Endodermal cell (in vitro differentiated cells): ENCODE data around the gene RBM6. TPM values are rescaled to one million over a fixed set of nuclear protein-coding genes. Genes with fewer than 3 reads are reported as not detected.

Source experiments
- DNase-seq: peaks from one replicate; pipeline ENCODE4 v3.0.0-alpha.2; 2017
- H3K27ac ChIP-seq: 2 replicates; pipeline ENCODE4 v1.5.1; 2013; ENCODE audit warnings: mild to moderate bottlenecking, low read depth, low read length, moderate library complexity
- H3K27me3 ChIP-seq: 2 replicates; pipeline ENCODE4 v1.6.1; 2013; ENCODE audit warnings: mild to moderate bottlenecking, low read length, moderate library complexity; ENCODE audit not compliant: insufficient read depth, control insufficient read depth, poor library complexity, severe bottlenecking
- H3K36me3 ChIP-seq: 2 replicates; pipeline ENCODE4 v1.7.0; 2013; ENCODE audit warnings: mild to moderate bottlenecking, low read length, moderate library complexity; ENCODE audit not compliant: control insufficient read depth, insufficient read depth
- H3K4me1 ChIP-seq: one replicate; pipeline ENCODE4 v1.7.0; 2013; ENCODE audit warnings: low read length; ENCODE audit not compliant: control insufficient read depth, insufficient read depth
- H3K4me3 ChIP-seq: 2 replicates; pipeline ENCODE4 v1.5.1; 2013; ENCODE audit warnings: mild to moderate bottlenecking, low read length, moderate library complexity
- H3K9ac ChIP-seq: 2 replicates; pipeline ENCODE4 v1.6.1; 2013; ENCODE audit warnings: mild to moderate bottlenecking, low read length, moderate library complexity; ENCODE audit not compliant: poor library complexity, severe bottlenecking; ENCODE audit errors: extremely low read depth
- H3K9me3 ChIP-seq: 2 replicates; pipeline ENCODE4 v1.6.1; 2013; ENCODE audit warnings: mild to moderate bottlenecking, low read length, moderate library complexity; ENCODE audit not compliant: control insufficient read depth
- H3K27ac Mint-ChIP-seq: 2 replicates; pipeline ENCODE4 v1.8.0; 2020; ENCODE audit warnings: mixed read lengths
- H3K27me3 Mint-ChIP-seq: 2 replicates; pipeline ENCODE4 v1.8.0; 2021; ENCODE audit warnings: mild to moderate bottlenecking, mixed read lengths; ENCODE audit not compliant: insufficient read depth
- H3K36me3 Mint-ChIP-seq: 2 replicates; pipeline ENCODE4 v1.8.0; 2020; ENCODE audit warnings: low read depth, mixed read lengths
- H3K4me1 Mint-ChIP-seq: 2 replicates; pipeline ENCODE4 v1.8.0; 2020; ENCODE audit warnings: mixed read lengths
- H3K4me3 Mint-ChIP-seq: 2 replicates; pipeline ENCODE4 v1.8.0; 2020; ENCODE audit warnings: mild to moderate bottlenecking, moderate library complexity, mixed read lengths
- H3K9me3 Mint-ChIP-seq: 2 replicates; pipeline ENCODE4 v1.8.0; 2020; ENCODE audit warnings: mild to moderate bottlenecking, mixed read lengths
- WGBS, 2 experiments: methylation state at CpG; one replicate each; pipeline versions ENCODE4 v1.1.5 to v1.1.7; 2013; ENCODE audit warnings: missing lambda C conversion rate in 2 of 2, mixed read lengths in 1 of 2; ENCODE audit not compliant: insufficient coverage in 1 of 2, insufficient read length in 1 of 2; 5-methylcytosine and 5-hydroxymethylcytosine counted together
- total RNA-seq, 2 donors: library from RNA; stranded (reverse); fragmentation: NEBNext Ultra II Directional in 1 of 2; extraction: Animal tissue kit (Norgen Biotek cat#: 25700) in 1 of 2; gene quantifications; 2 replicates in 1 of 2; 3 replicates in 1 of 2; pipeline ENCODE4 v1.2.1, GENCODE V29; 2021
- TF ChIP-seq, protein P1 (sequence below): fragments of 200-600 bp; sonication (generic); conservative IDR thresholded peaks from 2 replicates; pipeline ENCODE4 v1.5.0; 2021; ENCODE audit warnings: antibody characterized with exemption, mild to moderate bottlenecking

Gene RBM6
- total RNA-seq, 2 donors from 2014 or later = 116 to 168 TPM

DNA sequence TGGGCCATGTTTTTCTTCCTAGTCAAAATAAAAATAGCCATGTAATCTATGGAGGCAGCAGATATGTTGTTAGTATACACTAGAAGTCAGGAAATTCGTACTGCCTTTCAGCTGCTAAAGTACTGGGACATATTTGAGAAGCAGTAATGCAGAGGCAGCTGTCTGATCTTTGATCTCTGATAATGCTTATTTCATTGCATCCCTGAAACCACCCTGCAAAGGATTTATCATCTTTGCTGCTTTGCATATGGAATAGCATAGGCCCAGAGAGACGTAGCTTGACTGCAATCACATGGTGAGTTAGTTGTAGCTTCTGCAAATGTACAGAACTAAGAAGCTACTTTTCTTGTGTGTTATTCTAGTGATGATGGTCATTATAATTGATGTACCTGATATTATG, 52.4 kb downstream of the RBM6 start:
- H3K4me3 Mint-ChIP-seq = no peak overlapping the region
- H3K9me3 Mint-ChIP-seq = no peaks in the 10 kb centered on the region
- Histone ChIP-seq H3K4me1 (peaks cover 7% of the 10 kb centered on the region), H3K27ac (no peak overlapping the region), H3K9ac (no peak overlapping the region), H3K36me3 (peaks cover 21% of the 10 kb centered on the region), H3K4me3 (no peak overlapping the region), H3K9me3 (no peaks in the 10 kb centered on the region), H3K27me3 (no peaks in the 10 kb centered on the region)
- DNase-seq = no peak
- TF ChIP-seq, protein P1, sequence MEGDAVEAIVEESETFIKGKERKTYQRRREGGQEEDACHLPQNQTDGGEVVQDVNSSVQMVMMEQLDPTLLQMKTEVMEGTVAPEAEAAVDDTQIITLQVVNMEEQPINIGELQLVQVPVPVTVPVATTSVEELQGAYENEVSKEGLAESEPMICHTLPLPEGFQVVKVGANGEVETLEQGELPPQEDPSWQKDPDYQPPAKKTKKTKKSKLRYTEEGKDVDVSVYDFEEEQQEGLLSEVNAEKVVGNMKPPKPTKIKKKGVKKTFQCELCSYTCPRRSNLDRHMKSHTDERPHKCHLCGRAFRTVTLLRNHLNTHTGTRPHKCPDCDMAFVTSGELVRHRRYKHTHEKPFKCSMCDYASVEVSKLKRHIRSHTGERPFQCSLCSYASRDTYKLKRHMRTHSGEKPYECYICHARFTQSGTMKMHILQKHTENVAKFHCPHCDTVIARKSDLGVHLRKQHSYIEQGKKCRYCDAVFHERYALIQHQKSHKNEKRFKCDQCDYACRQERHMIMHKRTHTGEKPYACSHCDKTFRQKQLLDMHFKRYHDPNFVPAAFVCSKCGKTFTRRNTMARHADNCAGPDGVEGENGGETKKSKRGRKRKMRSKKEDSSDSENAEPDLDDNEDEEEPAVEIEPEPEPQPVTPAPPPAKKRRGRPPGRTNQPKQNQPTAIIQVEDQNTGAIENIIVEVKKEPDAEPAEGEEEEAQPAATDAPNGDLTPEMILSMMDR = no peak
- H3K36me3 Mint-ChIP-seq = peaks cover 13% of the 10 kb centered on the region
- H3K27me3 Mint-ChIP-seq = no peaks in the 10 kb centered on the region
- 91 to 94% methylated on average over 2 of the region's 2 CpGs for WGBS, 2 experiments
- H3K27ac Mint-ChIP-seq = no peak overlapping the region
- peaks cover 16% of the 10 kb centered on the region for H3K4me1 Mint-ChIP-seq

DNA sequence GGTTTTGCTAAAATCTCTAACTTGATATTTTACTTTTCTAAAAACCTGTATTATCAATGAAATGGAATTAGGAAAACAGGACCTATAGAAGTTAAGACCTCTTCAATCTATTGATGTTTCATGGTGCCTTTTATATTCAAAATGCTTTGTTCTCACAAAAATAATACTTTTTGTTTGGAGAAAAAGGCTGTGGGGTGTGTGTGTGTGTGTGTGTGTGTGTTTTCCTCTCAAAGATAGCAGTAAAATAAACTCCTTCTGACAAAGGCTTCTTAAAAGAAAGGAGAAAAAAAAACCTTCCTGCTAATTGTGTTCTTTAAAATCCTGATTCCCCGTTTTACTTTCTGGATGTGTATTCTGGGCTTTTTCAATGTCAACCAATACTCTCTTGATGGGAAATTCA, 54.5 kb downstream of the RBM6 start:
- Histone ChIP-seq H3K4me3 (no peak overlapping the region), H3K27me3 (no peaks in the 10 kb centered on the region), H3K9ac (no peak overlapping the region), H3K36me3 (peaks cover 30% of the 10 kb centered on the region), H3K9me3 (no peaks in the 10 kb centered on the region), H3K27ac (no peak overlapping the region), H3K4me1 (peaks cover 7% of the 10 kb centered on the region)
- Mint-ChIP-seq H3K4me3 (no peak overlapping the region), H3K27ac (peak overlapping the region; percentile 52), H3K27me3 (no peaks in the 10 kb centered on the region), H3K4me1 (peaks cover 16% of the 10 kb centered on the region), H3K36me3 (peaks cover 11% of the 10 kb centered on the region), H3K9me3 (no peaks in the 10 kb centered on the region)
- TF ChIP-seq, protein P1 = no peak
- WGBS, 2 experiments = 100% methylated on average over 1 of the region's 1 CpG; no CpG with 5 or more reads in 1 of the 2 experiments
- no peak for DNase-seq

DNA sequence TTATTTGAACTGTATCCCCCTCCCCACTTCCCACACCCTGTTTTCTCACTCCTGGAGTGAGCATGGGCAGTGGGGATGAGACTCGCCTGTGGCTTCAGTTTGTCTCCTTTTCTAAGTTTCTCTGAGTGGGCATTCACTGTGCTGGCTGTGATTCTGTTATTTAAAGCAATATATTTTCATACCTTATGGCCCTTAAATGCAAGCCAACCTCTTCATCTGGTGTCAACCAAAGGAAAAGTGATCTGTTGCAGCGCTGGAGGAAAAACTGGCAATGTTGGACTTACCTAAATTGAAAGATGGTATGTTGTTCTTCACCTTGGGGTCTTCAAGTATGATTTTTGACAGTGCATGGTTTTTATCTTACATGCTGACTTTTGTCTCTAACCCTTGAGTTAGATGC, 56.1 kb downstream of the RBM6 start:
- WGBS, 2 experiments = 95 to 100% methylated on average over 1 of the region's 2 CpGs
- Mint-ChIP-seq H3K36me3 (peaks cover 22% of the 10 kb centered on the region), H3K27me3 (no peaks in the 10 kb centered on the region), H3K4me1 (peaks cover 11% of the 10 kb centered on the region), H3K9me3 (no peaks in the 10 kb centered on the region), H3K27ac (no peak overlapping the region), H3K4me3 (no peak overlapping the region)
- H3K27me3 ChIP-seq = no peaks in the 10 kb centered on the region
- H3K9me3 ChIP-seq = no peaks in the 10 kb centered on the region
- peaks cover 5% of the 10 kb centered on the region for H3K4me1 ChIP-seq
- TF ChIP-seq, protein P1 = no peak
- H3K9ac ChIP-seq = no peak overlapping the region
- H3K27ac ChIP-seq = no peak overlapping the region
- no peak overlapping the region for H3K4me3 ChIP-seq
- DNase-seq = no peak
- peaks cover 34% of the 10 kb centered on the region for H3K36me3 ChIP-seq
